ENCODE measurements around the gene ARRB1. TPM values are rescaled to one million over a fixed set of nuclear protein-coding genes. Genes with fewer than 3 reads are reported as not detected.
A peak's percentile ranks its signal among the peaks of the same experiment; 100 is the strongest.

The ARRB1 gene
- total and polyA plus RNA-seq, 2 of the 13 experiments (the other 11 are each of a cell fraction or from before 2014, with no cell fraction given) = 22.5 to 35.7 TPM

DNA sequence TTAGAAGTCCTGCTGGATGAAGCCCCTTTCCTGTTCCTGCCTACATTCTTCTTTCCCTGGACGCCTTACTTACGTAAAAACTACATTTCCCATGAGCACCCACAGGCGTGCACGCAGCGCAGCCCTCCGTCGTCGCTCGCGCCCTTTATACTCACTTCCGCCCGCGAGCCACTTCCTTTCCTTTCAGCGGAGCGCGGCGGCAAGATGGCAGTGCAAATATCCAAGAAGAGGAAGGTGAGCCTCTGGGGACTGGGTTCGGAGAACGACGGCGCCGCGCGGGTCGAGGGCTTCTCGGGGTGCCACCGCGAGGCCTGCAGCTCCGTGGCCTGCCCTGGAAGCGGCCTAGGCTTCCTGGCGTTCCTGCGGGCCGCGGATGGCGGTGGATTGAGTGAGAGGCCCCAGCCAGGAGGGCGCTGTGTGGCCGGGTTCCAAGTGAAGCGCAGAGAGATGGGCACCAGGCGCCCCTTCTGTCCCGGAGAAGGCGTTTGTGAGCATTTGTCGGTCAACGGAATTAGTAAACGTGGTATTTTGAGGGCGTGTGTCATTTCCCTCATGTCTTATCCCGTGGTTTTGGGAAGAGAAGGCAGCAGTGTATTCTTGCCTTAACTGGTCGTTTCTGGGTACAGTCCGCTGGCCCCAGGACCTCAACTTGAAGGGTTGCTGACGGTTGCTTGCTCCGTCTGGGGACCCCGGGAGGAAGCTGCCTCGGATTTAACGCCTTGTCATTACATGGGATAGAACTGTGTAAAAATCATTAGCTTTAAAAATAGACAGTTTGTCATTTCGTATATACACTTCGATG, 48.1 kb upstream of the ARRB1 start, which contains the start of gene RPS3 (continued):
- TF ChIP-seq ZNF614 (CRISPR knock-in tag; IDR thresholded peaks at IDR 0.05; ENCODE audit: borderline replicate concordance) (peak; percentile 86; the same call in 1 of the 2 replicates), STAT5B (CRISPR knock-in tag; IDR thresholded peaks at IDR 0.05) (no peak), ZNF598 (CRISPR knock-in tag; IDR thresholded peaks at IDR 0.05; ENCODE audit: borderline replicate concordance) (peak; percentile 95), ZNF773 (CRISPR knock-in tag; IDR thresholded peaks at IDR 0.05; ENCODE audit: borderline replicate concordance) (no peak), SOX5 (CRISPR knock-in tag; IDR thresholded peaks at IDR 0.05; ENCODE audit: borderline replicate concordance) (peak; percentile 62; the same call in 1 of the 2 replicates), MLLT10 (CRISPR knock-in tag; IDR thresholded peaks at IDR 0.05) (peak; percentile 59; the same call in 1 of the 2 replicates), ZNF432 (CRISPR knock-in tag; IDR thresholded peaks at IDR 0.05; ENCODE audit: borderline replicate concordance) (no peak), ZNF121 (CRISPR knock-in tag; IDR thresholded peaks at IDR 0.05) (no peak), SOX13 (IDR thresholded peaks at IDR 0.05) (no peak), SOX13 (CRISPR knock-in tag; conservative IDR thresholded peaks at IDR 0.05 in 1 of 2, IDR thresholded peaks at IDR 0.05 in 1 of 2) (no peak; a peak in 1 of 4 replicates), CENPX (CRISPR knock-in tag; IDR thresholded peaks at IDR 0.05) (no peak)
- TF ChIP-seq, protein P1, sequence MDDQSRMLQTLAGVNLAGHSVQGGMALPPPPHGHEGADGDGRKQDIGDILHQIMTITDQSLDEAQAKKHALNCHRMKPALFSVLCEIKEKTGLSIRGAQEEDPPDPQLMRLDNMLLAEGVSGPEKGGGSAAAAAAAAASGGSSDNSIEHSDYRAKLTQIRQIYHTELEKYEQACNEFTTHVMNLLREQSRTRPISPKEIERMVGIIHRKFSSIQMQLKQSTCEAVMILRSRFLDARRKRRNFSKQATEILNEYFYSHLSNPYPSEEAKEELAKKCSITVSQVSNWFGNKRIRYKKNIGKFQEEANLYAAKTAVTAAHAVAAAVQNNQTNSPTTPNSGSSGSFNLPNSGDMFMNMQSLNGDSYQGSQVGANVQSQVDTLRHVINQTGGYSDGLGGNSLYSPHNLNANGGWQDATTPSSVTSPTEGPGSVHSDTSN (CRISPR knock-in tag; IDR thresholded peaks at IDR 0.05; ENCODE audit: borderline replicate concordance) = no peak; the same call in 1 of the 2 replicates
- TF ChIP-seq, protein P2, sequence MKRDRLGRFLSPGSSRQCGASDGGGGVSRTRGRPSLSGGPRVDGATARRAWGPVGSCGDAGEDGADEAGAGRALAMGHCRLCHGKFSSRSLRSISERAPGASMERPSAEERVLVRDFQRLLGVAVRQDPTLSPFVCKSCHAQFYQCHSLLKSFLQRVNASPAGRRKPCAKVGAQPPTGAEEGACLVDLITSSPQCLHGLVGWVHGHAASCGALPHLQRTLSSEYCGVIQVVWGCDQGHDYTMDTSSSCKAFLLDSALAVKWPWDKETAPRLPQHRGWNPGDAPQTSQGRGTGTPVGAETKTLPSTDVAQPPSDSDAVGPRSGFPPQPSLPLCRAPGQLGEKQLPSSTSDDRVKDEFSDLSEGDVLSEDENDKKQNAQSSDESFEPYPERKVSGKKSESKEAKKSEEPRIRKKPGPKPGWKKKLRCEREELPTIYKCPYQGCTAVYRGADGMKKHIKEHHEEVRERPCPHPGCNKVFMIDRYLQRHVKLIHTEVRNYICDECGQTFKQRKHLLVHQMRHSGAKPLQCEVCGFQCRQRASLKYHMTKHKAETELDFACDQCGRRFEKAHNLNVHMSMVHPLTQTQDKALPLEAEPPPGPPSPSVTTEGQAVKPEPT (CRISPR knock-in tag; IDR thresholded peaks at IDR 0.05; ENCODE audit: low read depth) = peak; percentile 93; the same call in 1 of the 2 replicates
- TF ChIP-seq, protein P3, sequence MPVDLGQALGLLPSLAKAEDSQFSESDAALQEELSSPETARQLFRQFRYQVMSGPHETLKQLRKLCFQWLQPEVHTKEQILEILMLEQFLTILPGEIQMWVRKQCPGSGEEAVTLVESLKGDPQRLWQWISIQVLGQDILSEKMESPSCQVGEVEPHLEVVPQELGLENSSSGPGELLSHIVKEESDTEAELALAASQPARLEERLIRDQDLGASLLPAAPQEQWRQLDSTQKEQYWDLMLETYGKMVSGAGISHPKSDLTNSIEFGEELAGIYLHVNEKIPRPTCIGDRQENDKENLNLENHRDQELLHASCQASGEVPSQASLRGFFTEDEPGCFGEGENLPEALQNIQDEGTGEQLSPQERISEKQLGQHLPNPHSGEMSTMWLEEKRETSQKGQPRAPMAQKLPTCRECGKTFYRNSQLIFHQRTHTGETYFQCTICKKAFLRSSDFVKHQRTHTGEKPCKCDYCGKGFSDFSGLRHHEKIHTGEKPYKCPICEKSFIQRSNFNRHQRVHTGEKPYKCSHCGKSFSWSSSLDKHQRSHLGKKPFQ (CRISPR knock-in tag; IDR thresholded peaks at IDR 0.05; ENCODE audit: insufficient replicate concordance) = peak; percentile 77
- TF ChIP-seq, protein P4, sequence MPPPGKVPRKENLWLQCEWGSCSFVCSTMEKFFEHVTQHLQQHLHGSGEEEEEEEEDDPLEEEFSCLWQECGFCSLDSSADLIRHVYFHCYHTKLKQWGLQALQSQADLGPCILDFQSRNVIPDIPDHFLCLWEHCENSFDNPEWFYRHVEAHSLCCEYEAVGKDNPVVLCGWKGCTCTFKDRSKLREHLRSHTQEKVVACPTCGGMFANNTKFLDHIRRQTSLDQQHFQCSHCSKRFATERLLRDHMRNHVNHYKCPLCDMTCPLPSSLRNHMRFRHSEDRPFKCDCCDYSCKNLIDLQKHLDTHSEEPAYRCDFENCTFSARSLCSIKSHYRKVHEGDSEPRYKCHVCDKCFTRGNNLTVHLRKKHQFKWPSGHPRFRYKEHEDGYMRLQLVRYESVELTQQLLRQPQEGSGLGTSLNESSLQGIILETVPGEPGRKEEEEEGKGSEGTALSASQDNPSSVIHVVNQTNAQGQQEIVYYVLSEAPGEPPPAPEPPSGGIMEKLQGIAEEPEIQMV (CRISPR knock-in tag; IDR thresholded peaks at IDR 0.05; ENCODE audit: low read depth) = peak; percentile 66; the same call in 1 of the 2 replicates
- TF ChIP-seq, protein P5, sequence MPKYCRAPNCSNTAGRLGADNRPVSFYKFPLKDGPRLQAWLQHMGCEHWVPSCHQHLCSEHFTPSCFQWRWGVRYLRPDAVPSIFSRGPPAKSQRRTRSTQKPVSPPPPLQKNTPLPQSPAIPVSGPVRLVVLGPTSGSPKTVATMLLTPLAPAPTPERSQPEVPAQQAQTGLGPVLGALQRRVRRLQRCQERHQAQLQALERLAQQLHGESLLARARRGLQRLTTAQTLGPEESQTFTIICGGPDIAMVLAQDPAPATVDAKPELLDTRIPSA (CRISPR knock-in tag; IDR thresholded peaks at IDR 0.05; ENCODE audit: borderline replicate concordance) = 0 out of 2 replicates have a peak, but pooled peaks have one; percentile 51
